Inflammatory macrophage treated with lipopolysaccharide for 1 hour (primary cell): ENCODE measurements around the gene MTARC2.
"Not testable (repeated sequence)": the region's sequence is repeated elsewhere in the genome, so short reads cannot be mapped to it uniquely, and the experiment has no call there.

Experiments used
- DNase-seq, 2 donors: peaks; one replicate each; pipeline ENCODE4 v3.0.0-alpha.2; 2020 to 2022

The MTARC2 gene

GRCh38 chr1:220733086-220733601 is 15.0 kb upstream of the MTARC2 start:
- peak; percentile 88 to 96 for DNase-seq

DNA sequence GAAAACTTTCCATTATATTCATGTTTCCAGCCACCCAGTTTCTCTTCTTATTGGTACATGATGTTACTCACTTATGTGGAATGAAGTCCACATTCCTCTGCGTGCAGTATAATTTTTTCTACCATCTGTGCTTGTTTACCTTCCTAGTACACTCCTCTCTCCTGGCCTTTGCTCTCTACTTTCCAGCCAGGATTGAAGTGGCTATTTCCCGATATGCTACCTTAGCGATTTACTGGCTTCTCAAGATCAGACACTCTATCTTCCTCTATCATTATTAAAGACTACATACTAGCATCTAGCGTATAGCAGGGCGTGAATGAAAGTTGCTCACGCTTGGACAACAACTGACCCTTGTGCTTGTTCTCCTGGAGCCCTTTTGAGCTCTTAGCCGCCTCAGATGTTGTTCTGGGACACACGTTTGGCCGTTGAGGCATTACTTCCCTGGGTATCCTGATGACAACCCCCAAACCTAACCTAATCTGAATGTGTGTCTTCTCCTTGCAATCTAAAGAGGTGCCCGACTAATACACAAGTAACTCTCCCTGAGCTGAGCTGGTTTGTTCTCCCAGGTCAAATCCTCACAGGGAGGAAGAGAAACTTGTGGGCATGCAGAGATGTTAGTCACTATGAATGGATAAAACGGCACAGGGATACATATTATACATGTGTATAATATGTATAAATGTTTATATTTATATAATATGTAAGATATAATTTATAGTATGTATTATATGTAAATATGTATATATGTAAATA is 13.4 kb upstream of the MTARC2 start:
- no peak for DNase-seq

GRCh38 chr1:220736283-220736682 is 11.8 kb upstream of the MTARC2 start:
- not testable (repeated sequence) for DNase-seq

DNA sequence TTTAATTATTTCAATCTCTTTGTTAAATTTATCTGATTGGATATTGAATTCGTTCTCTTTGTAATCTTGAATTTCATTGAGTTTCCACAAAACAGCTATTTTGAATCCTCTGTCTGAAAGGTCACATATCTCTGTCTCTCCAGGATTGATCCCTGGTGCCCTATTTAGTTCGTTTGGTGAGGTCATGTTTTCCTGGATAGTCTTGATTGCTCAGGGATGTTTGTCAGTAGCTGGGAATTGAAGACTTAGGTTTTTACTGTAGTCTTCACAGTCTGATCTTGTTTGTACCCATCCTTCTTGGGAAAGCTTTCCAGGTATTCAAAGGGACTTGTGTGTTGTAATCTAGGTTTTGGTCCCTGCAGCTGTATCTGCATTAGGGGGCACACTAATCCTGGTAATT is 6.8 kb upstream of the MTARC2 start:
- no peak for DNase-seq

GRCh38 chr1:220741825-220742224 is 6.3 kb upstream of the MTARC2 start:
- DNase-seq, result no peak

- DNase-seq, result no peak
Measured at GRCh38 chr1:220742520-220742919, 5.6 kb upstream of the MTARC2 start.

DNA sequence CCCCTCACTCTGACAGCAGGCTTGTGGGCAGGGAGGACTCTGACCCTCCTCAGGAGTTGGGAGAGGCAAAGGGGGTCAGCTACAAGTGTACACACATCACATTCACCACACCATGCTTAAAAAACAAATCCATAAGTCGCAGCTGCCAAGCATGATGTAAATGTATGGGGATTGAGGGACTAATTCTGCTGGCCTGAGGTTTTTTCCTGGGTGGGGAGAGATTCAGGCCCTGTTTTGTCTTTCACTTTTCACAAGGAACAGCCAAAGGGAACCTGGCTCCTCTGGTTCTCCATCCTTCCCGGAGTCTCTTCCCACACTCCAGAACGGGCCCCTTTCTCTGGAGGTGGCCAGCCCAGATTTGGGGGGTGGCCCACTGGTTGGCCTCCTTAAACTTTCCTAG is 1.3 kb upstream of the MTARC2 start:
- DNase-seq, result no peak

GRCh38 chr1:220747437-220748088 is 559 bp upstream of the MTARC2 start:
- no peak for DNase-seq

DNA sequence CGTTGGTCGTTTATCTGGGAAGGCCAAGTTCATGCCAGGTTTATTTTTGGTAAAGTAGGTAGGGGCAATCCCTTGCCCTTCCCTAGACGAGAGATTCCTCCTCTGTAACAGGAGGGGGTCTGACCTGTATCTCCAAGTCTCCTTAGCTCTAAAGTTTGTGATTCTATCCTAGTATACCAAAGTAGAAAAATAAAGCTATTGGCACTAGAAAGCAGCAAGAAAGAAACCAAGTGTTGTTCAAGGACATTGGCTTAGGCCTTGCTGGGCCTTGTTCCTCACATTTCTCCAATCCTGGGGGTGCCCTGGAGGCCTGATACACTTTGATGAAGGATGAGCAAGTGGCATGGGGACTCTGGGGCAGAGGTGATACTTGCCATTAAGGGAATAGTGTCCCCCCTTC is 814 bp downstream of the MTARC2 start:
- DNase-seq, result no peak

DNA sequence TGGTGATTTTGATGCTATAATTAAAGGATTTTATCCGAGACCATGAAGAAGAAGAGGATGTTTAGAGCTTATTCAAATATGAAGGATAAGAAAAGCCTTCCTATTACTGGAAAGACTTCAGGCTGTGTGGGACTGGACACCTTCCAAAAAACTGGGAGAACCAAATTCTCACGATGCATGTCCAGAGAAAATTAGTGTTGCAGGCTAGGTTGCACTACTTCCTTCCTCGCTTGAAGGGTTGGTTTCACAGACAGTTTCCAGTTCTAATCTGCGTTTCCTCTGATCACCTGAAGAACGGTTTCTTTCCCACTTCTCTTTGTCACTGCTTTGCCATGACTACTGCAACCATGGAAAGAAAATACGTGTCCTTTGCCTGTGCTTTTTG is 2.0 kb downstream of the MTARC2 start:
- DNase-seq, result no peak

- DNase-seq, result no peak
Measured at GRCh38 chr1:220751111-220751510, 3.0 kb downstream of the MTARC2 start.

- no peak for DNase-seq
Measured at GRCh38 chr1:220754212-220754917, 6.2 kb downstream of the MTARC2 start.

- no peak for DNase-seq
Measured at GRCh38 chr1:220754918-220755295, 6.8 kb downstream of the MTARC2 start.

GRCh38 chr1:220755309-220755708 is 7.2 kb downstream of the MTARC2 start:
- DNase-seq, result peak in 1 of 2 donors; percentile 39

DNA sequence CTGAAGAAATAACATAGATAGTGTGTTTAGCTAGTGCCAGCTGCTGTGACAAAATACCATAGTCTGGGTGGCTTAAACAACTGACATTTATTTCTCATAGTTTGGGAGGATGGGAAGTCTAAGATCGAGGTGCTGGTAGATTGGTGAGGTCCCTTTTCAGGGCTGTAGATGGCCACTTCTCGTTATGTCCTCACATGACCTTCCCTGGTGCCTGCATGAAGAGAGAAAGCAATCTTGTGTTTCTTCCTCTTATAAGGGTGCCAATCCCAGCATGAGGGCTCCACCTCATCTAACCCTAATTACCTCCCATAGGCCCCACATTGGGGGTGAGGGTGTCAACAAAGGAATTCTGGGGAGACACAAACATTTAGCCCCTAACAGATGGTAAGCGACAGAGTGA is 9.3 kb downstream of the MTARC2 start:
- DNase-seq, result peak in 1 of 2 donors; percentile 7

DNA sequence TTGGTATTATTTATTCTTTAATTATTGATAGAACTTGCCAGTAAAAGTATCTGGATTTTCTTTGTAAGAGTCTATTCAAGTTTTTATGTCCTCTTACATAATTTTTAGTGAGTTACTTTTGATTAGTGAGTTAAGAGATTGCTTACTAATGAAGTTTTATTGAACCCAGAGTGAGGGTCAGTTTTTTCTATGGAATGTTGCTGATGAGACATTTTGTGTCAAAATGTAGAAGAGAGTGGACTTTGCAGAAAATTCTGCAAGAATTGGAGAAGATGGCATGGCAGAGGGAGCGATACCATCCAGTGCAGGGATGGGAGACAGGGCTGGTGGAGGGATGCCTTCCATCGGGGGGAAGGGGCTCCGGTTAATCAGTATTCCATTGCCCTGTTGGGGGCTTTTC is 11.0 kb downstream of the MTARC2 start:
- no peak for DNase-seq

GRCh38 chr1:220761688-220762427 is 13.7 kb downstream of the MTARC2 start:
- DNase-seq, result no peak

GRCh38 chr1:220764757-220765156 is 16.6 kb downstream of the MTARC2 start:
- DNase-seq, result no peak

DNA sequence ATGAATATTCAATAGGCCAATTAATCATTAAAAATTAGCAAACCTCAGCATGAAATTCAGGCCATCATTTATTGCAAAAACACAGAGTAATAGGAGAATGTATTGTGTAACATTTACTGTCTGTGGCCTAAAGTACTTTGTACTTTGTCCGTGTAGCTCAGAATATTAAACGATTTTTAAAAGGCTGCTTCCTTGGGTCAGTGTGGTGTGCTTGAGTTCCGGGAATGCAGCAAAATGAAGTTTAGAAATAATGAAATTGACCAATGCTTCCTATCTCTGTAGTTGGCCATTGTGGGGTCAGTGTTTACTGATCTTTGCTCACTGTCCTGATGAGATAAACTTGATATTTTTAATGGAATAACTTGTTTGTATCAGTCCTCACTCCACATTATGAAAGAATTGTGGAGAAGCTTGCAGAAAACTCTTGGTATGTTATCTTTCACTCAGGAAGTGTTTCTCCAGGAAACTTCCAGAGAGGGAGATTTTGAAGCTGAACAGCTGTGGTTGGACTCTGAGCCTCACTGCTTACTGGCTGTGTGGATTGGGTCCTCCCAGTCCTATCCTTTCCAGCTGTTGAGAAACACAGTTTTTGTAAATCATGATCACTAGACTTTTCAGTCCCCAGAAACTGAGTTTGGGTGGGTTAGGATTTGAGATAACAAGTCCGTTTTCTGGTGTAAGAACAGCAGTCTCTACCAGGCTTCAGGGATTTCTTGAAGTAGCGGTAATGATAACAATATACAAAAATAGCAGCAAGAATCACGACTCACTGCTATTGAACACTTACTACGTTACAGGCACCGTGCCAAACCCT is 19.4 kb downstream of the MTARC2 start:
- DNase-seq, result no peak

GRCh38 chr1:220768126-220768601 is 20.0 kb downstream of the MTARC2 start:
- peak in 1 of 2 donors; percentile 25 for DNase-seq

DNA sequence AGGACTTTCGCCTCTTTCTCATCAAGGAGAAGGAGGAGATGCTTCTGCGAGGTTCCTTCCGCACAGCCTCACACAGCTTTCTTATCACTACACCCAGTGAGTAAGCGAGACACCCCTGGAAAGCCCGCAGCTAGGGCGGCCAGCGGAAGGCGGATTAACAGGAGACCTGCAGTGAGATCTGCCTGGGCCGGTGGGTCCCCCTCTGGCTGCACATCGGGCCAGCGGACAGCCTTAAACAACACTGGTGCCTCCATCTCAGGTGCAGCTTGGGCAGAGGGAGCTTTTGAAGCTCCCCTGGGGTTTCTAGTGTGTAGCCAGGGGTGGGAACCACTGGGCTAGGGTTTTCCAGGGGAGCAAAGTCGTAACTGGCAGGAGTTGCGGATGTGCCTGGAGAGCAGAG is 21.1 kb downstream of the MTARC2 start:
- DNase-seq, result no peak
